Omental fat pad (tissue), 4 donors: ENCODE results near the gene NAV2. TPM values are rescaled to one million over a fixed set of nuclear protein-coding genes. Genes with fewer than 3 reads are reported as not detected.

Source experiments
- ATAC-seq: fragments of 150-250 bp; one replicate; pipeline ENCODE4 v1.9.1; 2016; ENCODE audit warnings: mild to moderate bottlenecking, moderate library complexity; ENCODE audit not compliant: low FRiP score
- DNase-seq: peaks from one replicate; pipeline ENCODE4 v3.0.0-alpha.2; 2019; ENCODE audit warnings: low spot score
- small RNA-seq: library from RNA; depleted of rRNA; stranded (forward); fragments of <200 nt; gene quantifications from one replicate; pipeline ENCODE3, GENCODE V24; 2016
- total RNA-seq, 4 donors: library from RNA; depleted of rRNA; stranded (reverse); fragments of >200 nt; gene quantifications; one replicate each; pipeline ENCODE4 v1.1.0, GENCODE V29; 2016
- TF ChIP-seq, protein P1 (sequence below), 3 donors: fragments of 450-650 bp; IDR thresholded peaks; one replicate each; pipeline ENCODE4 v1.5.1; 2016 to 2017; ENCODE audit warnings: antibody characterized with exemption in 3 of 3, mild to moderate bottlenecking in 3 of 3, moderate library complexity in 2 of 3

NAV2 gene
- total RNA-seq, 4 donors from 2014 or later: 6.3 to 41.6 (median 13.0) TPM

GRCh38 chr11:20161923-20162744, 449.5 kb downstream of the NAV2 start:
- TF ChIP-seq, protein P1, sequence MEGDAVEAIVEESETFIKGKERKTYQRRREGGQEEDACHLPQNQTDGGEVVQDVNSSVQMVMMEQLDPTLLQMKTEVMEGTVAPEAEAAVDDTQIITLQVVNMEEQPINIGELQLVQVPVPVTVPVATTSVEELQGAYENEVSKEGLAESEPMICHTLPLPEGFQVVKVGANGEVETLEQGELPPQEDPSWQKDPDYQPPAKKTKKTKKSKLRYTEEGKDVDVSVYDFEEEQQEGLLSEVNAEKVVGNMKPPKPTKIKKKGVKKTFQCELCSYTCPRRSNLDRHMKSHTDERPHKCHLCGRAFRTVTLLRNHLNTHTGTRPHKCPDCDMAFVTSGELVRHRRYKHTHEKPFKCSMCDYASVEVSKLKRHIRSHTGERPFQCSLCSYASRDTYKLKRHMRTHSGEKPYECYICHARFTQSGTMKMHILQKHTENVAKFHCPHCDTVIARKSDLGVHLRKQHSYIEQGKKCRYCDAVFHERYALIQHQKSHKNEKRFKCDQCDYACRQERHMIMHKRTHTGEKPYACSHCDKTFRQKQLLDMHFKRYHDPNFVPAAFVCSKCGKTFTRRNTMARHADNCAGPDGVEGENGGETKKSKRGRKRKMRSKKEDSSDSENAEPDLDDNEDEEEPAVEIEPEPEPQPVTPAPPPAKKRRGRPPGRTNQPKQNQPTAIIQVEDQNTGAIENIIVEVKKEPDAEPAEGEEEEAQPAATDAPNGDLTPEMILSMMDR (IDR thresholded peaks at IDR 0.05): no peak
- DNase-seq (no peak), ATAC-seq (no peak)

DNA sequence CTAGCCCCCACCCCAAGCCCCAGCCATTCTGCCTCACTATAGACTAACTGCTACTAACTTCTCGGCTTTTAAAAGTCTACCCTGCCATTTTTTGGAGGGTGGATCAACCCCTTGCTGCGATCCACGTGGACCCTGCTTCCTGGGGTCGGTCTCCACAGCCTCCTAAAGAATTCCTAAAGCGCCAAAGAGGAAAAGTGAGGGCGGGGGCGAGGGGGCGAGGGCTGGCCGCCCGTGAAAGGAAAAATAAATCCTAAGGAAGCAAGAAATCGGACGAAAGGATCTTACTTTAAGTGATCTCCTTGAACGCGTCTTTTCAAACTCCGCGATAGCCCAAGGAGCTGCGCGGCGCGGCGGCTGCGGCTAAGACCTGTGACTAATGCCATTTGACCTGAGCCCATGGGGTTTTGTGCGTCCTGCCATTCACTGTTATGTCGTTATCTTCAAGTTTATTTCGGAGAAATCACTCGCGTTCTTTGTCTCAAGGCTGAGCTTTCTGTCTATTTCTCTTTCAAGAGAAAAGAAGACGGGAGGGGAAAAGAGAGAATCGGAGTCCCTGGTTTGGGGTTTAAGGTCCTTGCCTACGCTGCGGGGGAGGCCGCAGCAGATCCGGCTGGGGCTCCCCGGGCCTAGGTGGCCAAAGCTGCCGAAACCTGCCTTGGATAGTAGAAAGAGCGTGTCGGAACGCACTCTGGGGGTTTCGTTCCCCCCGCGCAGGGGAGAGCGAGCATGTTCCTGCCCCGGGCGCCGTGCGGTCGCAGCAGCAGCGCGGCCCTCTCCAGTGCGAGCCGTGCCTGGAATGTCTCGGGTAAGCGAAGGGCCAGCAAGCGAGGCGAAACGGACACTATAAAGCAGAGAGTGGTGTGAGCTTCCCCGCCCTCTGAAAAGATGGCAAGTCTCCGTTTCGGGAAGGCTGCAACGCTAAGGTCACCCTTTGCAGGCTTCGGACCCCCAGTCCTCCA, 450.5 kb downstream of the NAV2 start:
- ATAC-seq: no peak
- DNase-seq: no peak
- TF ChIP-seq, protein P1 (IDR thresholded peaks at IDR 0.05): no peak

- TF ChIP-seq, protein P1 (IDR thresholded peaks at IDR 0.05): no peak
- ATAC-seq (no peak), DNase-seq (no peak)
Observed at GRCh38 chr11:20163783-20164481, 451.3 kb downstream of the NAV2 start.

Small RNAs within 50 kb of the gene (small RNA-seq; reads per million reads assigned to genes)
- not detected for gene MIR4694
